GM20431 (cell line): ENCODE measurements around the gene KCNIP1.

Source experiments
- in situ Hi-C: fragments of 300-500 bp; cut with MseI, MboI; formaldehyde crosslinking; loops from one replicate; pipeline ENCODE4 v1.15.0; 2020; ENCODE audit warnings: low sequenced_read_pairs; ENCODE audit not compliant: unreplicated experiment

Gene KCNIP1

GRCh38 chr5:170636206-170636605 is 132.4 kb downstream of the KCNIP1 start:
- in situ Hi-C loops, result no loop called here

GRCh38 chr5:170636801-170637477 is 133.1 kb downstream of the KCNIP1 start:
- in situ Hi-C loops, result no loop called here

- in situ Hi-C loops, result no loop called here
These were observed 134.2 kb downstream of the KCNIP1 start for GRCh38 chr5:170638051-170638450.

- in situ Hi-C loops, result no loop called here
These were observed 134.8 kb downstream of the KCNIP1 start for GRCh38 chr5:170638454-170639220.

- in situ Hi-C loops, result no loop called here
These were observed 135.6 kb downstream of the KCNIP1 start for GRCh38 chr5:170639221-170639925.

- in situ Hi-C loops, result no loop called here
These were observed 137.1 kb downstream of the KCNIP1 start for GRCh38 chr5:170640731-170641588.

- in situ Hi-C loops, result no loop called here
These were observed 137.8 kb downstream of the KCNIP1 start for GRCh38 chr5:170641589-170642031.

- in situ Hi-C loops, result no loop called here
These were observed 138.4 kb downstream of the KCNIP1 start for GRCh38 chr5:170642066-170642735.

GRCh38 chr5:170642776-170643436 is 139.1 kb downstream of the KCNIP1 start:
- in situ Hi-C loops, result no loop called here

GRCh38 chr5:170643591-170643990 is 139.8 kb downstream of the KCNIP1 start:
- in situ Hi-C loops, result no loop called here

- in situ Hi-C loops, result no loop called here
These were observed 140.7 kb downstream of the KCNIP1 start for GRCh38 chr5:170644501-170644900.

GRCh38 chr5:170648541-170648940 is 144.7 kb downstream of the KCNIP1 start:
- in situ Hi-C loops, result no loop called here

GRCh38 chr5:170650850-170651249 is 147.0 kb downstream of the KCNIP1 start:
- in situ Hi-C loops, result no loop called here

GRCh38 chr5:170651604-170652277 is 147.9 kb downstream of the KCNIP1 start:
- in situ Hi-C loops, result no loop called here

- in situ Hi-C loops, result no loop called here
These were observed 151.7 kb downstream of the KCNIP1 start for GRCh38 chr5:170655476-170655875.

GRCh38 chr5:170655920-170656319 is 152.1 kb downstream of the KCNIP1 start:
- in situ Hi-C loops, result no loop called here

GRCh38 chr5:170656346-170656745 is 152.5 kb downstream of the KCNIP1 start:
- in situ Hi-C loops, result no loop called here

- in situ Hi-C loops, result no loop called here
These were observed 156.7 kb downstream of the KCNIP1 start for GRCh38 chr5:170660531-170660930.
